H1 (cell line): Measurements from ENCODE around the gene TUBGCP2. TPM values are rescaled to one million over a fixed set of nuclear protein-coding genes. Genes with fewer than 3 reads are reported as not detected.

ENCODE experiments used
- CTCF ChIP-seq, 3 experiments: IDR thresholded peaks; 1 replicate in 2 of 3; 2 replicates in 1 of 3; pipeline versions ENCODE4 v1.5.1 to v1.6.1; 2011; ENCODE audit warnings: low read length in 3 of 3, mild to moderate bottlenecking in 3 of 3, inconsistent platforms in 2 of 3, low read depth in 1 of 3, moderate library complexity in 1 of 3; ENCODE audit not compliant: insufficient read depth in 1 of 3; ENCODE audit errors: control extremely low read depth in 1 of 3
- EGR1 ChIP-seq: IDR thresholded peaks from 2 replicates; pipeline ENCODE4 v1.6.1; 2011; ENCODE audit warnings: low read depth, low read length, borderline replicate concordance
- MAFK ChIP-seq: IDR thresholded peaks from 2 replicates; pipeline ENCODE4 v1.6.1; 2012; ENCODE audit warnings: low read depth, mild to moderate bottlenecking, improper control_type of control experiment, low read length
- RBBP5 ChIP-seq: IDR thresholded peaks from 2 replicates; pipeline ENCODE4 v1.7.1; 2012; ENCODE audit warnings: low read depth, mild to moderate bottlenecking, inconsistent platforms, low read length, moderate library complexity, borderline replicate concordance
- SIRT6 ChIP-seq: IDR thresholded peaks from one replicate; pipeline ENCODE4 v1.7.1; 2012; ENCODE audit warnings: low read length, inconsistent platforms
- TAF7 ChIP-seq: optimal IDR thresholded peaks from 2 replicates; pipeline ENCODE3; 2011; ENCODE audit warnings: low read depth, mild to moderate bottlenecking, inconsistent platforms, low read length, moderate library complexity, borderline replicate concordance
- polyA plus RNA-seq, 7 experiments: library from polyadenylated mRNA; depleted of rRNA in 3 of 7; stranded (reverse) in 5 of 7; unstranded in 2 of 7; fragments of >200 nt in 5 of 7; fragments of 200-250 nt in 2 of 7; gene quantifications; 1 replicate in 5 of 7; 2 replicates in 1 of 7; 4 replicates in 1 of 7; pipeline versions ENCODE4 v1.2.1 to v1.2.3, GENCODE V29; 2011 to 2013; ENCODE audit warnings: missing spikeins in 2 of 7, mixed read lengths in 2 of 7
- total RNA-seq: library from RNA; stranded (reverse); fragmentation: NEBNext Ultra II Directional; extraction: Animal tissue kit (Norgen Biotek cat#: 25700); gene quantifications from 2 replicates; pipeline ENCODE4 v1.2.1, GENCODE V29; 2021

The TUBGCP2 gene
- total and polyA plus RNA-seq, 2 of the 8 experiments (the other 6 are each of a cell fraction or from before 2014, with no cell fraction given): 34.9 to 51.9 TPM

DNA sequence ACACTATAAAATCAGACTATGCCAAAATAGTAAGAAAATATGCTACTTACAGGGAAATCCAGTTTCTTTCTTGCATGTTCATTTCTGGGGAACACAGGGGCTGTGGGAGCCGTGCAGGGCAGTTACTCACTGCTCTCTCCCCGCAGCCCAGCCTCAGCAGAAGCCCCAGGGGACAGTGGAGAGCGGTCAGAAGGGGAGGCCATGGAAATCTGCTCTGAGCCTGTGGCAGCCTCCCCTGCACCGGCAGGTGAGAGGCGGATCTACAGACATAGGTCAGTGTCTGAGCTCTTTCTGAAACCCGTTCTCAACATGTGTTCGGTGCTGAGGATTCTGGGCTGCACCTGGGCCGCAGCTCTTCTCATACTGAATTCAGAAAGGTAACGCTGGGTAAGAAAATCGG lies 2.9 kb upstream of the TUBGCP2 start (continued):
- TF ChIP-seq CTCF (IDR thresholded peaks at IDR 0.05; ENCODE audit: control extremely low read depth in 1 of 3, insufficient read depth in 1 of 3, low read depth in 1 of 3, low read length in 3 of 3): no peak
- no peak for TF ChIP-seq TAF7
- no peak for TF ChIP-seq SIRT6
- TF ChIP-seq EGR1: no peak
- no peak for TF ChIP-seq MAFK
- TF ChIP-seq RBBP5: no peak
- TF ChIP-seq, all 59 proteins: peak for 0
